Caco-2 (cell line): ENCODE results near the gene HNRNPR. TPM values are rescaled to one million over a fixed set of nuclear protein-coding genes. Genes with fewer than 3 reads are reported as not detected.

Experiments used
- BruUV-seq: library from RNA; stranded (reverse); fragments of 400-500 nt; replicated peaks from 2 replicates; lab custom pipeline; 2021; lab: Mats Ljungman, UMichigan
- CTCF ChIA-PET: fragments of 300-600 bp; sonication (Branson Sonifier 250); formaldehyde crosslinking; loops from one replicate; lab custom pipeline; 2022; ENCODE audit warnings: antibody characterized with exemption; lab: Charles Lee
- POLR2A ChIA-PET: fragments of 300-600 bp; sonication (Branson Sonifier 250); formaldehyde crosslinking; loops from one replicate; lab custom pipeline; 2022; ENCODE audit warnings: antibody characterized with exemption; lab: Charles Lee
- DNase-seq, 2 experiments: peaks; one replicate each; pipeline versions ENCODE4 v3.0.0 to v3.0.0-alpha.2; 2020 to 2022
- H3K27me3 ChIP-seq: replicated peaks from 2 replicates; pipeline ENCODE4 v1.6.0; 2011; ENCODE audit warnings: low read length; ENCODE audit not compliant: control insufficient read depth, insufficient read depth
- H3K36me3 ChIP-seq: 2 replicates; pipeline ENCODE4 v1.5.1; 2011; ENCODE audit warnings: low read length; ENCODE audit not compliant: control insufficient read depth, insufficient read depth
- H3K4me1 ChIP-seq: fragments of 250-450 bp; sonication (Bioruptor Pico); 2 replicates; pipeline ENCODE4 v1.5.1; 2020; ENCODE audit warnings: mild to moderate bottlenecking
- H3K4me3 ChIP-seq: 2 replicates; pipeline ENCODE4 v1.5.1; 2011; ENCODE audit warnings: low read depth, mild to moderate bottlenecking, control low read depth, low read length
- H3K9me3 ChIP-seq: fragments of 250-450 bp; sonication (Bioruptor Pico); 2 replicates; pipeline ENCODE4 v1.5.1; 2020; ENCODE audit warnings: mild to moderate bottlenecking, moderate library complexity
- H3K27ac Mint-ChIP-seq: one replicate; pipeline ENCODE4 v1.8.0; 2022; ENCODE audit warnings: mixed read lengths; ENCODE audit not compliant: unreplicated experiment
- H3K27me3 Mint-ChIP-seq: one replicate; pipeline ENCODE4 v1.8.0; 2022; ENCODE audit warnings: mixed read lengths; ENCODE audit not compliant: insufficient read depth, unreplicated experiment
- H3K36me3 Mint-ChIP-seq: one replicate; pipeline ENCODE4 v1.8.0; 2022; ENCODE audit warnings: mild to moderate bottlenecking, mixed read lengths; ENCODE audit not compliant: insufficient read depth, unreplicated experiment
- H3K4me1 Mint-ChIP-seq: one replicate; pipeline ENCODE4 v1.8.0; 2022; ENCODE audit warnings: low read depth, mixed read lengths; ENCODE audit not compliant: unreplicated experiment
- H3K4me3 Mint-ChIP-seq: one replicate; pipeline ENCODE4 v1.8.0; 2022; ENCODE audit warnings: mild to moderate bottlenecking, moderate library complexity, mixed read lengths; ENCODE audit not compliant: unreplicated experiment
- H3K9me3 Mint-ChIP-seq: one replicate; pipeline ENCODE4 v1.8.0; 2022; ENCODE audit warnings: mixed read lengths; ENCODE audit not compliant: unreplicated experiment
- CTCF ChIP-seq, 2 experiments: fragments of 200-600 bp in 1 of 2; IDR thresholded peaks; 1 replicate in 1 of 2; 2 replicates in 1 of 2; pipeline versions ENCODE4 v1.5.1 to v1.8.0; 2011 to 2022; ENCODE audit warnings: antibody characterized with exemption in 1 of 2, control low read depth in 1 of 2, inconsistent platforms in 1 of 2, low read depth in 1 of 2, low read length in 1 of 2, mild to moderate bottlenecking in 1 of 2, moderate library complexity in 1 of 2; ENCODE audit not compliant: insufficient read depth in 1 of 2, severe bottlenecking in 1 of 2, unreplicated experiment in 1 of 2
- intact Hi-C: fragments of 100-400 bp; cut with micrococcal nuclease; formaldehyde crosslinking; loops from one replicate; pipeline ENCODE4 v1.10.0; 2022; ENCODE audit not compliant: unreplicated experiment
- total RNA-seq: library from RNA; stranded (reverse); gene quantifications from 2 replicates; pipeline ENCODE4 v1.2.3, GENCODE V29; 2022

Gene HNRNPR
- total RNA-seq, 1 experiment from 2014 or later: 183 TPM

- BruUV-seq: no TSS peak
- Mint-ChIP-seq H3K27ac (no peak overlapping the region), H3K9me3 (no peaks in the 10 kb centered on the region), H3K27me3 (no peaks in the 10 kb centered on the region), H3K4me3 (no peak overlapping the region), H3K36me3 (peaks cover 16% of the 10 kb centered on the region), H3K4me1 (no peaks in the 10 kb centered on the region)
- no peaks in the 10 kb centered on the region for H3K27me3 ChIP-seq
- no peaks in the 10 kb centered on the region for H3K9me3 ChIP-seq
- ChIA-PET POLR2A (no interaction called here), CTCF (no interaction called here)
- no peak overlapping the region for H3K4me3 ChIP-seq
- DNase-seq: no peak
- intact Hi-C loops: no loop called here
- no peaks in the 10 kb centered on the region for H3K4me1 ChIP-seq
- TF ChIP-seq CTCF (IDR thresholded peaks at IDR 0.05; ENCODE audit: insufficient read depth in 1 of 2, low read depth in 1 of 2, low read length in 1 of 2, severe bottlenecking in 1 of 2, unreplicated experiment in 1 of 2): no peak
- H3K36me3 ChIP-seq: no peaks in the 10 kb centered on the region
These were observed 53.1 kb downstream of the HNRNPR start for GRCh38 chr1:23290836-23291565.

- Mint-ChIP-seq H3K36me3 (peaks cover 34% of the 10 kb centered on the region), H3K9me3 (no peaks in the 10 kb centered on the region), H3K4me3 (no peak overlapping the region), H3K27ac (no peak overlapping the region), H3K27me3 (no peaks in the 10 kb centered on the region), H3K4me1 (no peaks in the 10 kb centered on the region)
- ChIA-PET CTCF (no interaction called here), POLR2A (no interaction called here)
- no peak for TF ChIP-seq CTCF (IDR thresholded peaks at IDR 0.05; ENCODE audit: insufficient read depth in 1 of 2, low read depth in 1 of 2, low read length in 1 of 2, severe bottlenecking in 1 of 2, unreplicated experiment in 1 of 2)
- DNase-seq: no peak
- H3K27me3 ChIP-seq: no peaks in the 10 kb centered on the region
- H3K4me1 ChIP-seq: no peaks in the 10 kb centered on the region
- no TSS peak for BruUV-seq
- H3K36me3 ChIP-seq: no peaks in the 10 kb centered on the region
- intact Hi-C loops: no loop called here
- H3K9me3 ChIP-seq: no peaks in the 10 kb centered on the region
- no peak overlapping the region for H3K4me3 ChIP-seq
These were observed 55.4 kb downstream of the HNRNPR start for GRCh38 chr1:23288671-23289070.

GRCh38 chr1:23288201-23288600 is 55.9 kb downstream of the HNRNPR start:
- TF ChIP-seq CTCF (IDR thresholded peaks at IDR 0.05; ENCODE audit: insufficient read depth in 1 of 2, low read depth in 1 of 2, low read length in 1 of 2, severe bottlenecking in 1 of 2, unreplicated experiment in 1 of 2): no peak
- no peak overlapping the region for H3K27ac Mint-ChIP-seq
- no peaks in the 10 kb centered on the region for H3K4me1 Mint-ChIP-seq
- Histone ChIP-seq H3K9me3 (no peaks in the 10 kb centered on the region), H3K27me3 (no peaks in the 10 kb centered on the region), H3K4me3 (no peak overlapping the region), H3K4me1 (no peaks in the 10 kb centered on the region), H3K36me3 (no peaks in the 10 kb centered on the region)
- no peak for DNase-seq
- no peaks in the 10 kb centered on the region for H3K27me3 Mint-ChIP-seq
- no peaks in the 10 kb centered on the region for H3K9me3 Mint-ChIP-seq
- no TSS peak for BruUV-seq
- intact Hi-C loops: no loop called here
- POLR2A ChIA-PET: no interaction called here
- H3K36me3 Mint-ChIP-seq: peaks cover 37% of the 10 kb centered on the region
- no peak overlapping the region for H3K4me3 Mint-ChIP-seq
- CTCF ChIA-PET: no interaction called here
